Measurements from ENCODE around the gene SMARCA2.
"Not testable (repeated sequence)": the region's sequence is repeated elsewhere in the genome, so short reads cannot be mapped to it uniquely, and the experiment has no call there.

The SMARCA2 gene

GRCh38 chr9:2145746-2146145, 130.6 kb downstream of the SMARCA2 start:
- Histone ChIP-seq H3K9ac (ENCODE audit: insufficient read length, low read depth) (no peak overlapping the region), H3K4me1 (ENCODE audit: insufficient read depth, insufficient read length) (no peaks in the 10 kb centered on the region), H3K36me3 (ENCODE audit: insufficient read depth, insufficient read length, low read length) (no peaks in the 10 kb centered on the region), H3K9me3 (ENCODE audit: insufficient read depth, low read length) (no peaks in the 10 kb centered on the region), H3K4me3 (ENCODE audit: insufficient read length, low read depth) (no peak overlapping the region), H3K27me3 (ENCODE audit: insufficient read depth, insufficient read length) (no peaks in the 10 kb centered on the region)
- TF ChIP-seq ZNF274 (IDR thresholded peaks at IDR 0.05; ENCODE audit: low read depth, low read length) = no peak
- no peak for TF ChIP-seq YY1 (IDR thresholded peaks at IDR 0.05; ENCODE audit: insufficient read depth, insufficient read length)
- TF ChIP-seq SUZ12 (IDR thresholded peaks at IDR 0.05; ENCODE audit: extremely low read depth, insufficient read depth, insufficient read length) = no peak
- DNase-seq (ENCODE audit: low read depth, low spot score) = no peak

DNA sequence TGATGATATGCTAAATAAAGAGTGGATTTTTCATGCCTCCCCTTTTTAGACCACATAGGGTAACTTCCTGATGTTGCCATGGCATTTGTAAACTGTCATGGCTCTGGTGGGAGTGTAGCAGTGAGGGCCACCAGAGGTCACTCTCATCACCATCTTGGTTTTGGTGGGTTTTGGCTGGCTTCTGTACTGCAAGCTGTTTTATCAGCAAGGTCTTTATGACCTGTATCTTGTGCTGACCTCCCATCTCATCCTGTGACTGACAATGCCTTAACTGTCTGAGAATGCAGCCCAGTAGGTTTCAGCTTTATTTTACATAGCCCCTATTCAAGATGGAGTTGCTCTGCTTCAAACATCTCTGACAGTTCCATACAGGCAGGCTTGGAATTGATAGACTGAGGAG, 131.6 kb downstream of the SMARCA2 start:
- H3K4me3 ChIP-seq (ENCODE audit: insufficient read length, low read depth); H3K4me1 ChIP-seq (ENCODE audit: insufficient read depth, insufficient read length); DNase-seq (ENCODE audit: low read depth, low spot score); H3K9ac ChIP-seq (ENCODE audit: insufficient read length, low read depth); H3K9me3 ChIP-seq (ENCODE audit: insufficient read depth, low read length); H3K27me3 ChIP-seq (ENCODE audit: insufficient read depth, insufficient read length); H3K36me3 ChIP-seq (ENCODE audit: insufficient read depth, insufficient read length, low read length): not testable (repeated sequence)

DNA sequence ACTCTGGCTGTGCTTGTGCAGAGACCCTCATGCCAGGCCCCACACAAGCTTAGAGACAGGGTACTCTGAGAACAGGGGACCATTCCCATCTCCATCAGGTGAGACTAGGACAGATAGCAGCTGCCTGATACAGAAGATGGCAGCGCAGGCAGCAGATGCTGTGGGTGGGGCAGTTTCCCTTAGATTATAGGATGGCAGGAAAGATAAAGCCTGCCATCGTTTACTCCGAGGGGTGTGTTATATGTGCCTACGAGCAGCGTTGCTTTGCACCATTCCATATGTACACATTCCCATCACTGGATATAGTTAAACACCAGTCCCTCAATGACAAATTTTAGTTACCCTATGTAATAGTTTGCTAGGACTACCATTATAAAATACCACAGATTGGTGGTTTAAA, 135.2 kb downstream of the SMARCA2 start:
- Histone ChIP-seq H3K36me3 (ENCODE audit: insufficient read depth, insufficient read length, low read length) (no peaks in the 10 kb centered on the region), H3K27me3 (ENCODE audit: insufficient read depth, insufficient read length) (no peaks in the 10 kb centered on the region), H3K9ac (ENCODE audit: insufficient read length, low read depth) (no peak overlapping the region), H3K4me3 (ENCODE audit: insufficient read length, low read depth) (no peak overlapping the region), H3K4me1 (ENCODE audit: insufficient read depth, insufficient read length) (no peaks in the 10 kb centered on the region), H3K9me3 (ENCODE audit: insufficient read depth, low read length) (no peaks in the 10 kb centered on the region)
- TF ChIP-seq YY1 (IDR thresholded peaks at IDR 0.05; ENCODE audit: insufficient read depth, insufficient read length) (no peak), SUZ12 (IDR thresholded peaks at IDR 0.05; ENCODE audit: extremely low read depth, insufficient read depth, insufficient read length) (no peak), ZNF274 (IDR thresholded peaks at IDR 0.05; ENCODE audit: low read depth, low read length) (no peak)
- DNase-seq (ENCODE audit: low read depth, low spot score) = no peak

GRCh38 chr9:2151171-2151570, 136.0 kb downstream of the SMARCA2 start:
- no peak for TF ChIP-seq SUZ12 (IDR thresholded peaks at IDR 0.05; ENCODE audit: extremely low read depth, insufficient read depth, insufficient read length)
- no peak for TF ChIP-seq YY1 (IDR thresholded peaks at IDR 0.05; ENCODE audit: insufficient read depth, insufficient read length)
- TF ChIP-seq ZNF274 (IDR thresholded peaks at IDR 0.05; ENCODE audit: low read depth, low read length) = no peak
- no peak for DNase-seq (ENCODE audit: low read depth, low spot score)
- H3K4me1 ChIP-seq (ENCODE audit: insufficient read depth, insufficient read length) = no peaks in the 10 kb centered on the region

DNA sequence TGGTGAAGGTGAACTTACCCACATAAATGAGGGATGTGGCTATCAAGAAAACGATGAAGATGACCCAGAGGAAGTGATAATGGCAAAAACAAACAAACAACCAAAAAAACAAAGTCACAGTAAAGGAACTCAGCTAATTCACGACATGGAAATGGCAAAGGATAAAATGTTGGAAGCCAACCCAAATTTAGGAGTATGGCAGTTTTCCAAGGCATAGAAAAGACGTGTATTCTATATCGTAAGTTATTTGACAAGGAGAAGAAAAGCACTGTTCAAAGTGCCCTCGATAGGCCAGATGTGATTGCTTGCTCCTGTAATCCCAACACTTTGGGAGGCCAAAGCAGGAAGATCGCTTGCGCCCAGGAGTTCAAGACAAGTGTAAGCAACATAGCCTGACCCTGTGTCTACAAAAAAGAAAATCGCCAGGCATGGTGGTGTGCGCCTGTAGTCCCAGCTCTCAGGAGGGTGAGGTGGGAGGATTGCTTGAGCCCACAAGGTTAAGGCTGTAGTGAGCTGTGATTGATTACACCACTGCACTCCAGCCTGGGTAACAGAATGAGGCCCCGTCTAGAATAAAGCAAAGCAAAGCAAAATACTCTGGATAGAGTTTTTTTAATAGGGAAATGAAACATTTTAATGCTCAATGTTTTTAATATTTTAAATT, 138.0 kb downstream of the SMARCA2 start:
- H3K4me3 ChIP-seq (ENCODE audit: insufficient read length, low read depth) = no peak overlapping the region
- H3K4me1 ChIP-seq (ENCODE audit: insufficient read depth, insufficient read length) = no peaks in the 10 kb centered on the region
- no peaks in the 10 kb centered on the region for H3K27me3 ChIP-seq (ENCODE audit: insufficient read depth, insufficient read length)
- no peak for DNase-seq (ENCODE audit: low read depth, low spot score)
- H3K9me3 ChIP-seq (ENCODE audit: insufficient read depth, low read length) = no peaks in the 10 kb centered on the region
- TF ChIP-seq YY1 (IDR thresholded peaks at IDR 0.05; ENCODE audit: insufficient read depth, insufficient read length) (no peak), ZNF274 (IDR thresholded peaks at IDR 0.05; ENCODE audit: low read depth, low read length) (no peak), SUZ12 (IDR thresholded peaks at IDR 0.05; ENCODE audit: extremely low read depth, insufficient read depth, insufficient read length) (no peak)
- no peak overlapping the region for H3K9ac ChIP-seq (ENCODE audit: insufficient read length, low read depth)
- H3K36me3 ChIP-seq (ENCODE audit: insufficient read depth, insufficient read length, low read length) = no peaks in the 10 kb centered on the region

More at GRCh38 chr9:2151171-2151570, 136.0 kb downstream of the SMARCA2 start:
- Histone ChIP-seq H3K36me3 (ENCODE audit: insufficient read depth, insufficient read length, low read length) (no peaks in the 10 kb centered on the region), H3K9ac (ENCODE audit: insufficient read length, low read depth) (no peak overlapping the region), H3K27me3 (ENCODE audit: insufficient read depth, insufficient read length) (no peaks in the 10 kb centered on the region), H3K4me3 (ENCODE audit: insufficient read length, low read depth) (no peak overlapping the region), H3K9me3 (ENCODE audit: insufficient read depth, low read length) (no peaks in the 10 kb centered on the region)

- no peak overlapping the region for H3K9ac ChIP-seq (ENCODE audit: insufficient read length, low read depth)
- H3K9me3 ChIP-seq (ENCODE audit: insufficient read depth, low read length) = no peaks in the 10 kb centered on the region
- no peak for DNase-seq (ENCODE audit: low read depth, low spot score)
- TF ChIP-seq SUZ12 (IDR thresholded peaks at IDR 0.05; ENCODE audit: extremely low read depth, insufficient read depth, insufficient read length) = no peak
- no peak for TF ChIP-seq ZNF274 (IDR thresholded peaks at IDR 0.05; ENCODE audit: low read depth, low read length)
- no peak for TF ChIP-seq YY1 (IDR thresholded peaks at IDR 0.05; ENCODE audit: insufficient read depth, insufficient read length)
- H3K27me3 ChIP-seq (ENCODE audit: insufficient read depth, insufficient read length) = no peaks in the 10 kb centered on the region
- no peaks in the 10 kb centered on the region for H3K4me1 ChIP-seq (ENCODE audit: insufficient read depth, insufficient read length)
- no peaks in the 10 kb centered on the region for H3K36me3 ChIP-seq (ENCODE audit: insufficient read depth, insufficient read length, low read length)
- H3K4me3 ChIP-seq (ENCODE audit: insufficient read length, low read depth) = no peak overlapping the region
Measured at GRCh38 chr9:2153630-2154217, 138.6 kb downstream of the SMARCA2 start.

DNA sequence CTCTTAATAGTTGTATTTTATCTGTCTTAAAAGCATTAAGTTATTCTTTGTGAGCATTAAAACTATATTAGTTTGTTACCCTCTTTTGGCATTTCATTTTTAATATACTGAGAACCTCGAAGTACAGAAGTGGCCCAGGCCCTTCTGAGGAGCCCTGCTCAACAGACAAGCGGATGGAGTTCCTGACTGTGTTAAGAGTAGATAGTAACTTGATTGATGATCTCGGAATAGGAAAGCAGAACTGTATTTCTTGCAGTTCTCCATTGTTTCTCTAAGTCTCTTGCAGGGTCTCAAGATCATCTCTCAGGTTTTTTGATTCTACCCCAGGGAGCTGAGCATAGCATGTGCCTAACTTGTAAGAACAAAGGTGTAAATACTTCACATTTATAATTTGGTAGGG, 139.6 kb downstream of the SMARCA2 start:
- Histone ChIP-seq H3K36me3 (ENCODE audit: insufficient read depth, insufficient read length, low read length) (no peaks in the 10 kb centered on the region), H3K9me3 (ENCODE audit: insufficient read depth, low read length) (no peaks in the 10 kb centered on the region), H3K27me3 (ENCODE audit: insufficient read depth, insufficient read length) (no peaks in the 10 kb centered on the region), H3K4me3 (ENCODE audit: insufficient read length, low read depth) (no peak overlapping the region), H3K9ac (ENCODE audit: insufficient read length, low read depth) (no peak overlapping the region), H3K4me1 (ENCODE audit: insufficient read depth, insufficient read length) (no peaks in the 10 kb centered on the region)
- DNase-seq (ENCODE audit: low read depth, low spot score) = no peak
- TF ChIP-seq ZNF274 (IDR thresholded peaks at IDR 0.05; ENCODE audit: low read depth, low read length) = no peak
- no peak for TF ChIP-seq YY1 (IDR thresholded peaks at IDR 0.05; ENCODE audit: insufficient read depth, insufficient read length)
- TF ChIP-seq SUZ12 (IDR thresholded peaks at IDR 0.05; ENCODE audit: extremely low read depth, insufficient read depth, insufficient read length) = no peak
